ENCODE measurements around the gene TBX19. TPM values are rescaled to one million over a fixed set of nuclear protein-coding genes. Genes with fewer than 3 reads are reported as not detected.

Gene TBX19
- total and polyA plus RNA-seq, 11 donors, result 0.19 to 1.3 (median 0.33) TPM; not detected in 1

DNA sequence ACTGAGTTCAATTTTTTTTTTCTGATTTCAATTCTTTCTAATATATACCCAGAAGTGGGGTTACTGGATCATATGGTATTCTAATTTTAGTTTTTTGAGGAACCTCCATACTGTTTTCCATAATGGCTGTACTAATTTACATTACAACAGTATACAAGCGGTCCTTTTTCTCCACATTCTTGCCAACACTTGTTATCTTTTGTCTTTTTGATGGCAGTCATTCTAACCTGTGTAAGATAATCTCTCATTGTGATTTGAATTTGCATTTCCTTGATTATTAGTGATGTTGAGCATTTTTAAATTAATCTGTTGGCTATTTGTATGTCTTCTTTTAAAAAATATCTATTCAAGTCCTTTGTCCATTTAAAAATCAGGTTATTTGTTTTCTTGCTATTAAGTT lies 21.1 kb upstream of the TBX19 start:
- TF ChIP-seq POLR2A (IDR thresholded peaks at IDR 0.05) (no peak), CTCF (IDR thresholded peaks at IDR 0.05) (no peak)
- 95 to 100% (median 100%) methylated on average over 1 of the region's 1 CpG for WGBS, 4 donors

DNA sequence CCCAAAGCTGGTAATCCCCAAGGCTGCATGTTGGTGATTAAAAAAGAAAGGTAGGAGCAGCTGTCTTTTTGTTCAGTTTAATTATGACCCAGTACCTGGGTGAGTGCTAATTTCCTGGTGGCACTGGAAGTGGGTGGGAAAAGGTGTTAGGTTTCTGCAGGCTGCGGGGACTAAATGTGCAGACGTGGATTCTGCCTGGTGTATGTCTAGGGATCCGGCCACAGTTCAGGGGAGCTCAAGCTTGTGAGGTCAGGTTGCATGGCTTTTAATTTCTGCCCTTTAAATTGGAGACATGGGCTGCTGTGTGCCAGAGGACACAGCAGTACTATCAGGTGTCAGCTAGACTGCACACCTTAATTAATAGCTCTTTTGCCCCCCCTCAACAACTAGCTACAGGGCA lies 20.3 kb upstream of the TBX19 start:
- 80 to 93% (median 89%) methylated on average over 3 of the region's 3 CpGs for WGBS, 4 donors
- H3K36me3 ChIP-seq, result peaks cover 0 to 16% (median 0%) of the 10 kb centered on the region in 9 donors
- no peak for TF ChIP-seq POLR2A (IDR thresholded peaks at IDR 0.05)
- TF ChIP-seq CTCF (IDR thresholded peaks at IDR 0.05), result no peak
- DNase-seq, result no peak
- H3K27me3 ChIP-seq, result no peaks in the 10 kb centered on the region
- no peak overlapping the region for H3K4me3 ChIP-seq
- no peak for ATAC-seq
- H3K9me3 ChIP-seq, result peaks cover 0 to 22% (median 12%) of the 10 kb centered on the region in 12 donors
- H3K27ac ChIP-seq, result peak overlapping the region in 1 of 12 donors; percentile 67
- intact Hi-C loops (cut with DNase I), result no loop called here
- peaks cover 0 to 23% (median 7%) of the 10 kb centered on the region in 12 donors for H3K4me1 ChIP-seq

More for the DNA sequence above, 21.1 kb upstream of the TBX19 start:
- H3K27me3 ChIP-seq, result no peaks in the 10 kb centered on the region
- DNase-seq (no peak), ATAC-seq (no peak)
- peaks cover 0 to 16% (median 0%) of the 10 kb centered on the region in 9 donors for H3K36me3 ChIP-seq
- intact Hi-C loops (cut with DNase I), result no loop called here
- no peak overlapping the region for H3K27ac ChIP-seq
- H3K4me1 ChIP-seq, result peaks cover 0 to 23% (median 7%) of the 10 kb centered on the region in 12 donors
- H3K9me3 ChIP-seq, result peaks cover 0 to 29% (median 14%) of the 10 kb centered on the region in 12 donors
- no peak overlapping the region for H3K4me3 ChIP-seq

GRCh38 chr1:168261390-168261789 lies 19.3 kb upstream of the TBX19 start:
- 36 to 62% (median 41%) methylated on average over 2 of the region's 2 CpGs for WGBS, 4 donors
- no peak overlapping the region for H3K4me3 ChIP-seq
- intact Hi-C loops (cut with DNase I), result no loop called here

GRCh38 chr1:168263130-168263529 lies 17.5 kb upstream of the TBX19 start:
- WGBS, 4 donors, result 92 to 97% (median 94%) methylated on average over 4 of the region's 4 CpGs
- TF ChIP-seq POLR2A (IDR thresholded peaks at IDR 0.05), result no peak
- TF ChIP-seq CTCF (IDR thresholded peaks at IDR 0.05), result no peak
- Histone ChIP-seq H3K4me3 (no peak overlapping the region), H3K27me3 (no peaks in the 10 kb centered on the region), H3K4me1 (peaks cover 0 to 23% (median 7%) of the 10 kb centered on the region in 12 donors), H3K27ac (no peak overlapping the region), H3K9me3 (no peaks in the 10 kb centered on the region), H3K36me3 (peaks cover 0 to 16% (median 0%) of the 10 kb centered on the region in 9 donors)
- no peak for ATAC-seq
- no peak for DNase-seq
- intact Hi-C loops (cut with DNase I), result no loop called here

More at GRCh38 chr1:168261390-168261789, 19.3 kb upstream of the TBX19 start:
- DNase-seq, result peak in 1 of 5 donors; percentile 15
- no peaks in the 10 kb centered on the region for H3K27me3 ChIP-seq
- no peak for TF ChIP-seq CTCF (IDR thresholded peaks at IDR 0.05)
- TF ChIP-seq POLR2A (IDR thresholded peaks at IDR 0.05), result no peak
- H3K4me1 ChIP-seq, result peaks cover 0 to 23% (median 7%) of the 10 kb centered on the region in 12 donors
- H3K36me3 ChIP-seq, result peaks cover 0 to 16% (median 0%) of the 10 kb centered on the region in 9 donors
- H3K27ac ChIP-seq, result peak overlapping the region in 4 of 12 donors; percentile 24 to 67 (median 44)
- H3K9me3 ChIP-seq, result peaks cover 0 to 12% (median 3%) of the 10 kb centered on the region in 12 donors
- peak in 3 of 4 donors; percentile 48 to 67 (median 56) for ATAC-seq
